ENCODE results near the gene ADRA1B. TPM values are rescaled to one million over a fixed set of nuclear protein-coding genes. Genes with fewer than 3 reads are reported as not detected.
A peak's percentile ranks its signal among the peaks of the same experiment; 100 is the strongest.

Gene ADRA1B
- total RNA-seq, 2 donors from 2014 or later, result 0.32 to 0.69 TPM

GRCh38 chr5:159878988-159879471 is 37.3 kb upstream of the ADRA1B start:
- Histone ChIP-seq H3K4me1 (no peaks in the 10 kb centered on the region), H3K9ac (ENCODE audit: low read depth in 2 of 2, low read length in 2 of 2) (no peak overlapping the region), H3K36me3 (no peaks in the 10 kb centered on the region), H3K9me3 (no peaks in the 10 kb centered on the region), H3K27me3 (no peaks in the 10 kb centered on the region), H3K4me3 (no peak overlapping the region), H3K27ac (no peak overlapping the region)
- intact Hi-C loops (cut with DNase I), result no loop called here
- TF ChIP-seq CTCF (IDR thresholded peaks at IDR 0.05), result no peak
- DNase-seq, result peak; percentile 55

DNA sequence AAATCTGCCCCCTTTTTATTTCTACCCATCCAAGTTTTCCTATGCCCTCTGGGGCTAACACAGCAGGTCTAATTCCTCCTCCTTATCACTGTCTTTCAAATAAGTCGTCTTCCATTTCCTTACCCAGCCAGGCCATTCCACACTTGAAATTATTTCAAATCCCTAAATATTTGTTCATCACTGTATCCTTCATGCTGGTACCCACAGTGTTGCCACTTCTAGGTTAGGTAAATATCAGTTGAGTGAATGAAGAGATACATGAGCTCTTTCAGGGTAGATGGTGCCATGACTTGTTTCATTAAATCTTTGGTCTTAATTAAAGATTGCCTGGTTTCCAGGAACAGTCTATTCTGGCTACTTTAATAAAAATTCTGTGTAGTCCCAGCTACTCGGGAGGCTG is 35.6 kb upstream of the ADRA1B start:
- intact Hi-C loops (cut with DNase I), result no loop called here
- H3K27ac ChIP-seq, result no peak overlapping the region
- H3K4me3 ChIP-seq, result no peak overlapping the region
- no peak for TF ChIP-seq CTCF (IDR thresholded peaks at IDR 0.05)
- no peaks in the 10 kb centered on the region for H3K36me3 ChIP-seq
- H3K9ac ChIP-seq (ENCODE audit: low read depth in 2 of 2, low read length in 2 of 2), result no peak overlapping the region
- no peaks in the 10 kb centered on the region for H3K4me1 ChIP-seq
- no peaks in the 10 kb centered on the region for H3K9me3 ChIP-seq
- no peaks in the 10 kb centered on the region for H3K27me3 ChIP-seq
- DNase-seq, result no peak

DNA sequence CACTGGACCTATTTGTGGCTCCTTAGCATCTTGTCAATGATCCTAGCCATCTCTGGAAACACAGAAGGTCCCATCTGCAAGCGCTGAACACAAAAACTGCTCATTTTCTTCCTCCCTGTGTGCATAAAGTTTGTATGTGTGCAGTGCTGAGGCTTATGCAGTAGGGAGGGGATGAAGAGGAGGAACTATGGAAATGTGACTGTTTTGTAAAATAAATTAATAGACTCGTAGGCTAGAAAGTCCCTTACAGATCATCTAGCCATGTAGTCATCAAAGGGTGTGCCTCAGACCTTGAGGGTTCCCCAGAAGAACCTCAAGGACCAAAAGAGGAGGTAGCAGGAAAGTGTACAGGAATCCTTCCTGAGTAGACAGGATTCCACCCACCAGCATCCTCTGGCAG is 34.3 kb upstream of the ADRA1B start:
- Histone ChIP-seq H3K27ac (no peak overlapping the region), H3K4me3 (no peak overlapping the region), H3K36me3 (no peaks in the 10 kb centered on the region), H3K9ac (ENCODE audit: low read depth in 2 of 2, low read length in 2 of 2) (no peak overlapping the region), H3K9me3 (no peaks in the 10 kb centered on the region), H3K4me1 (no peaks in the 10 kb centered on the region), H3K27me3 (no peaks in the 10 kb centered on the region)
- TF ChIP-seq CTCF (IDR thresholded peaks at IDR 0.05), result no peak
- no peak for DNase-seq
- intact Hi-C loops (cut with DNase I), result no loop called here

- Histone ChIP-seq H3K36me3 (no peaks in the 10 kb centered on the region), H3K27me3 (no peaks in the 10 kb centered on the region), H3K27ac (no peak overlapping the region), H3K4me1 (no peaks in the 10 kb centered on the region), H3K4me3 (no peak overlapping the region), H3K9me3 (no peaks in the 10 kb centered on the region), H3K9ac (ENCODE audit: low read depth in 2 of 2, low read length in 2 of 2) (no peak overlapping the region)
- TF ChIP-seq CTCF (IDR thresholded peaks at IDR 0.05), result no peak
- intact Hi-C loops (cut with DNase I), result no loop called here
- DNase-seq, result no peak
Observed at GRCh38 chr5:159883522-159883950, 32.7 kb upstream of the ADRA1B start.

- Histone ChIP-seq H3K27me3 (no peaks in the 10 kb centered on the region), H3K9ac (ENCODE audit: low read depth in 2 of 2, low read length in 2 of 2) (no peak overlapping the region), H3K9me3 (no peaks in the 10 kb centered on the region), H3K27ac (no peak overlapping the region), H3K4me3 (no peak overlapping the region), H3K4me1 (no peaks in the 10 kb centered on the region), H3K36me3 (no peaks in the 10 kb centered on the region)
- intact Hi-C loops (cut with DNase I), result no loop called here
- no peak for DNase-seq
- no peak for TF ChIP-seq CTCF (IDR thresholded peaks at IDR 0.05)
Observed at GRCh38 chr5:159884917-159885620, 31.2 kb upstream of the ADRA1B start.
